MM.1S (cell line): ENCODE results near the gene SPIRE1.

Experiments
- DNase-seq: peaks from one replicate; pipeline ENCODE4 v3.0.0-alpha.2; 2015
- H2AFZ ChIP-seq: fragments of 300-600 bp; sonication (generic); 2 replicates; pipeline ENCODE4 v1.6.0; 2016; ENCODE audit warnings: antibody characterized with exemption, low read length
- H3F3A ChIP-seq: fragments of 300-600 bp; sonication (generic); 2 replicates; pipeline ENCODE4 v1.6.1; 2016; ENCODE audit warnings: mild to moderate bottlenecking, antibody characterized with exemption, low read length, moderate library complexity, mixed read lengths; ENCODE audit not compliant: insufficient read depth
- H3K27ac ChIP-seq: fragments of 300-600 bp; sonication (generic); 2 replicates; pipeline ENCODE4 v1.5.1; 2016; ENCODE audit warnings: mild to moderate bottlenecking, low read length
- H3K27me3 ChIP-seq: fragments of 300-600 bp; sonication (generic); replicated peaks from 2 replicates; pipeline ENCODE4 v1.6.0; 2016; ENCODE audit warnings: low read length; ENCODE audit not compliant: insufficient read depth
- H3K36me3 ChIP-seq: fragments of 300-600 bp; sonication (generic); replicated peaks from 2 replicates; pipeline ENCODE4 v1.6.1; 2016; ENCODE audit warnings: mild to moderate bottlenecking, low read length, mixed read lengths; ENCODE audit not compliant: insufficient read depth
- H3K4me1 ChIP-seq: fragments of 300-600 bp; sonication (generic); 2 replicates; pipeline ENCODE4 v1.6.1; 2016; ENCODE audit warnings: low read length, mixed read lengths
- H3K4me2 ChIP-seq: fragments of 300-600 bp; sonication (generic); 2 replicates; pipeline ENCODE4 v1.6.0; 2016; ENCODE audit warnings: low read depth, low read length
- H3K4me3 ChIP-seq: fragments of 300-600 bp; sonication (generic); 2 replicates; pipeline ENCODE4 v1.5.1; 2016; ENCODE audit warnings: low read length, mixed read lengths
- H3K79me2 ChIP-seq: fragments of 300-600 bp; sonication (generic); 2 replicates; pipeline ENCODE4 v1.6.1; 2016; ENCODE audit warnings: mixed run types, low read length, mixed read lengths
- H3K9ac ChIP-seq: fragments of 300-600 bp; sonication (generic); 2 replicates; pipeline ENCODE4 v1.6.1; 2016; ENCODE audit warnings: low read length, mixed read lengths
- H3K9me2 ChIP-seq: fragments of 300-600 bp; sonication (generic); replicated peaks from 2 replicates; pipeline ENCODE4 v1.6.1; 2016; ENCODE audit warnings: mild to moderate bottlenecking, low read length, mixed read lengths; ENCODE audit not compliant: insufficient read depth
- H3K9me3 ChIP-seq: fragments of 300-600 bp; sonication (generic); replicated peaks from 2 replicates; pipeline ENCODE4 v1.6.1; 2016; ENCODE audit warnings: mild to moderate bottlenecking, low read length, mixed read lengths; ENCODE audit not compliant: insufficient read depth
- H4K20me1 ChIP-seq: fragments of 300-600 bp; sonication (generic); 2 replicates; pipeline ENCODE4 v1.6.1; 2016; ENCODE audit warnings: mild to moderate bottlenecking, low read length, moderate library complexity, mixed read lengths; ENCODE audit not compliant: insufficient read depth
- CTCF ChIP-seq: fragments of 300-600 bp; sonication (generic); IDR thresholded peaks from 2 replicates; pipeline ENCODE4 v1.5.1; 2016; ENCODE audit warnings: antibody characterized with exemption, low read length, mixed read lengths
- EZH2 ChIP-seq: fragments of 300-600 bp; sonication (generic); optimal IDR thresholded peaks from 2 replicates; pipeline ENCODE3; 2017; ENCODE audit warnings: low read depth, mild to moderate bottlenecking, antibody characterized with exemption, low read length, mixed read lengths
- EZH2phosphoT487 ChIP-seq: fragments of 300-600 bp; sonication (generic); IDR thresholded peaks from 2 replicates; pipeline ENCODE4 v1.6.1; 2018; ENCODE audit warnings: antibody characterized with exemption, low read length

Gene SPIRE1

GRCh38 chr18:12464731-12465130 is 193.2 kb downstream of the SPIRE1 start:
- no peak overlapping the region for H3K9ac ChIP-seq

GRCh38 chr18:12463191-12463590 is 194.7 kb downstream of the SPIRE1 start:
- no peaks in the 10 kb centered on the region for H3K27me3 ChIP-seq
- TF ChIP-seq CTCF: no peak
- no peak for TF ChIP-seq EZH2
- no peak for TF ChIP-seq EZH2phosphoT487
- no peaks in the 10 kb centered on the region for H3F3A ChIP-seq
- H3K9me3 ChIP-seq: no peaks in the 10 kb centered on the region
- DNase-seq: no peak
- H2AFZ ChIP-seq: no peak overlapping the region
- no peak overlapping the region for H3K27ac ChIP-seq
- no peak overlapping the region for H3K4me2 ChIP-seq
- H4K20me1 ChIP-seq: no peaks in the 10 kb centered on the region
- H3K4me3 ChIP-seq: no peak overlapping the region
- no peaks in the 10 kb centered on the region for H3K36me3 ChIP-seq
- no peaks in the 10 kb centered on the region for H3K4me1 ChIP-seq
- H3K79me2 ChIP-seq: no peaks in the 10 kb centered on the region
- no peak overlapping the region for H3K9ac ChIP-seq
- H3K9me2 ChIP-seq: no peaks in the 10 kb centered on the region

More at GRCh38 chr18:12464731-12465130, 193.2 kb downstream of the SPIRE1 start:
- Histone ChIP-seq H3K4me2 (no peak overlapping the region), H3K27ac (no peak overlapping the region), H3K79me2 (no peaks in the 10 kb centered on the region), H3K4me1 (no peaks in the 10 kb centered on the region), H3K27me3 (no peaks in the 10 kb centered on the region), H3F3A (no peaks in the 10 kb centered on the region), H2AFZ (no peak overlapping the region), H3K4me3 (no peak overlapping the region), H4K20me1 (no peaks in the 10 kb centered on the region), H3K9me3 (no peaks in the 10 kb centered on the region), H3K9me2 (no peaks in the 10 kb centered on the region), H3K36me3 (no peaks in the 10 kb centered on the region)
- no peak for DNase-seq
- TF ChIP-seq CTCF: no peak
- TF ChIP-seq EZH2: no peak
- TF ChIP-seq EZH2phosphoT487: no peak

GRCh38 chr18:12462242-12462641 is 195.7 kb downstream of the SPIRE1 start:
- Histone ChIP-seq H3K9me3 (no peaks in the 10 kb centered on the region), H3K4me1 (no peaks in the 10 kb centered on the region), H3K27me3 (no peaks in the 10 kb centered on the region), H3K36me3 (no peaks in the 10 kb centered on the region), H3K9me2 (no peaks in the 10 kb centered on the region), H2AFZ (no peak overlapping the region), H3K4me2 (no peak overlapping the region), H3K4me3 (no peak overlapping the region), H3K9ac (no peak overlapping the region), H3K27ac (no peak overlapping the region), H3F3A (no peaks in the 10 kb centered on the region), H4K20me1 (no peaks in the 10 kb centered on the region), H3K79me2 (no peaks in the 10 kb centered on the region)
- TF ChIP-seq CTCF: no peak
- DNase-seq: no peak
